Panc1 (cell line): Measurements from ENCODE around the gene TRAF4. TPM values are rescaled to one million over a fixed set of nuclear protein-coding genes. Genes with fewer than 3 reads are reported as not detected.
A peak's percentile ranks its signal among the peaks of the same experiment; 100 is the strongest.

ENCODE experiments used
- ATAC-seq: fragments of 200-7000 bp; cut with Tn5 transposase; 2 replicates; pipeline ENCODE4 v1.9.1; 2020; ENCODE audit warnings: mild to moderate bottlenecking, moderate library complexity
- BruUV-seq: library from RNA; stranded (reverse); fragments of 400-500 nt; replicated peaks from 2 replicates; lab custom pipeline; 2021; lab: Mats Ljungman, UMichigan
- CTCF ChIA-PET: fragments of 300-600 bp; sonication (Branson Sonifier 250); formaldehyde crosslinking; loops from one replicate; lab custom pipeline; 2022; ENCODE audit warnings: antibody characterized with exemption; lab: Charles Lee
- POLR2A ChIA-PET: fragments of 300-600 bp; sonication (Branson Sonifier 250); formaldehyde crosslinking; loops from one replicate; lab custom pipeline; 2022; ENCODE audit warnings: antibody characterized with exemption; lab: Charles Lee
- DNase-seq: peaks from one replicate; pipeline ENCODE4 v3.0.0-alpha.2; 2010; ENCODE audit warnings: low read depth, low spot score
- H3K27ac ChIP-seq: 2 replicates; pipeline ENCODE4 v1.5.1; 2011; ENCODE audit warnings: mild to moderate bottlenecking, low read length, inconsistent platforms
- H3K27me3 ChIP-seq: fragments of 200-500 bp; sonication (Bioruptor generic); 2 replicates; pipeline ENCODE4 v1.6.0; 2014; ENCODE audit warnings: low read length, inconsistent platforms; ENCODE audit not compliant: control insufficient read depth, insufficient read depth
- H3K36me3 ChIP-seq: fragments of 200-500 bp; sonication (Bioruptor generic); 2 replicates; pipeline ENCODE4 v1.5.1; 2014; ENCODE audit warnings: inconsistent platforms, mild to moderate bottlenecking, low read length, moderate library complexity; ENCODE audit not compliant: control insufficient read depth, insufficient read depth
- H3K4me1 ChIP-seq: 2 replicates; pipeline ENCODE4 v1.5.1; 2011; ENCODE audit warnings: inconsistent platforms, mild to moderate bottlenecking, low read length, moderate library complexity; ENCODE audit not compliant: control insufficient read depth, insufficient read depth
- H3K4me3 ChIP-seq, 2 experiments: 2 replicates each; pipeline ENCODE4 v1.5.1; 2011 to 2012; ENCODE audit warnings: low read depth in 2 of 2, low read length in 2 of 2, mild to moderate bottlenecking in 2 of 2, inconsistent platforms in 1 of 2, moderate library complexity in 1 of 2
- H3K9me3 ChIP-seq: fragments of 200-500 bp; sonication (Bioruptor generic); 2 replicates; pipeline ENCODE4 v1.5.1; 2014; ENCODE audit warnings: low read depth, mild to moderate bottlenecking, inconsistent platforms, low read length, moderate library complexity; ENCODE audit not compliant: control insufficient read depth, insufficient read depth
- CTCF ChIP-seq: fragments of 450-650 bp; IDR thresholded peaks from 2 replicates; pipeline ENCODE4 v1.5.1; 2017; ENCODE audit warnings: mild to moderate bottlenecking
- POLR2AphosphoS5 ChIP-seq: IDR thresholded peaks from 2 replicates; pipeline ENCODE4 v1.6.1; 2012; ENCODE audit warnings: mild to moderate bottlenecking, low read depth, low read length, moderate library complexity
- REST ChIP-seq, 2 experiments: IDR thresholded peaks; 2 replicates each; pipeline ENCODE4 v1.6.1; 2011 to 2012; ENCODE audit warnings: low read depth in 2 of 2, control low read depth in 1 of 2, low read length in 1 of 2, mild to moderate bottlenecking in 1 of 2, moderate library complexity in 1 of 2; ENCODE audit not compliant: insufficient read depth in 1 of 2
- SIN3A ChIP-seq: IDR thresholded peaks from 2 replicates; pipeline ENCODE4 v1.6.1; 2012; ENCODE audit warnings: low read depth, mild to moderate bottlenecking, low read length, moderate library complexity, borderline replicate concordance; ENCODE audit not compliant: insufficient read depth
- TCF7L2 ChIP-seq: IDR thresholded peaks from 2 replicates; pipeline ENCODE4 v1.6.1; 2011; ENCODE audit warnings: mild to moderate bottlenecking, low read depth, low read length, inconsistent platforms
- in situ Hi-C: cut with HindIII; loops from 2 replicates; pipeline ENCODE4 v1.10.0; 2016; ENCODE audit warnings: low sequenced_read_pairs, low pct_unique_long_range_greater_than_20kb
- intact Hi-C: fragments of 100-400 bp; cut with micrococcal nuclease; formaldehyde crosslinking; loops from one replicate; pipeline ENCODE4 v1.10.0; 2022; ENCODE audit not compliant: unreplicated experiment
- total RNA-seq: library from RNA; stranded (reverse); gene quantifications from one replicate; pipeline ENCODE4 v1.2.1, GENCODE V29; 2021; ENCODE audit not compliant: unreplicated experiment

TRAF4 gene
- total RNA-seq, 1 experiment from 2014 or later: 108 TPM

- H3K4me1 ChIP-seq: peaks cover 52% of the 10 kb centered on the region
- DNase-seq (no peak), ATAC-seq (0 out of 2 replicates have a peak, but pooled peaks have one; percentile 2)
- ChIA-PET POLR2A (interaction anchor here (0.6 to 4.5 kb wide), 3 partner anchors 17 to 150 kb away, joined by 4 to 25 read pairs (median 7); partner anchors contain the start of gene TLCD1), CTCF (interaction anchor here (0.9 to 8.4 kb wide), 3 partner anchors 14 to 145 kb away, joined by 4 to 123 read pairs (median 4); partner anchors contain the start of genes NEK8 and TLCD1)
- no peak for TF ChIP-seq REST (IDR thresholded peaks at IDR 0.05; ENCODE audit: insufficient read depth in 1 of 2, low read depth in 2 of 2, low read length in 1 of 2)
- no peak for TF ChIP-seq SIN3A
- no peak for TF ChIP-seq CTCF
- no peak for TF ChIP-seq TCF7L2
- TF ChIP-seq POLR2AphosphoS5: no peak; the same call in 1 of the 2 replicates
- BruUV-seq: no TSS peak
- peak overlapping the region; percentile 99 for H3K27ac ChIP-seq
- intact Hi-C loops (no loop called here), in situ Hi-C loops (no loop called here)
- H3K9me3 ChIP-seq: no peaks in the 10 kb centered on the region
- no peak overlapping the region for H3K4me3 ChIP-seq
- no peaks in the 10 kb centered on the region for H3K27me3 ChIP-seq
- no peaks in the 10 kb centered on the region; the same call in none of the 2 replicates for H3K36me3 ChIP-seq
Measured at GRCh38 chr17:28748852-28749515, 5.2 kb downstream of the TRAF4 start.

- DNase-seq: no peak
- Histone ChIP-seq H3K36me3 (no peaks in the 10 kb centered on the region; the same call in none of the 2 replicates), H3K9me3 (no peaks in the 10 kb centered on the region), H3K4me3 (no peak overlapping the region), H3K27me3 (no peaks in the 10 kb centered on the region), H3K27ac (peak overlapping the region; percentile 99), H3K4me1 (peaks cover 52% of the 10 kb centered on the region)
- intact Hi-C loops: loop anchor here (1.0 kb wide), 1 partner anchor 22 kb away; no protein-coding TSS in a partner anchor
- no peak for TF ChIP-seq REST (IDR thresholded peaks at IDR 0.05; ENCODE audit: insufficient read depth in 1 of 2, low read depth in 2 of 2, low read length in 1 of 2)
- TF ChIP-seq POLR2AphosphoS5: no peak; the same call in 1 of the 2 replicates
- ChIA-PET POLR2A (interaction anchor here (0.6 to 4.5 kb wide), 3 partner anchors 23 to 150 kb away, joined by 3 to 25 read pairs (median 7); partner anchors contain the start of gene TLCD1), CTCF (interaction anchor here (0.6 to 8.4 kb wide), 4 partner anchors 14 to 144 kb away, joined by 3 to 123 read pairs (median 4); partner anchors contain the start of genes NEK8 and TLCD1)
- BruUV-seq: no TSS peak
- peak; percentile 9 for ATAC-seq
- in situ Hi-C loops: no loop called here
Measured at GRCh38 chr17:28749516-28750177, 5.8 kb downstream of the TRAF4 start.
